Osteocyte (in vitro differentiated cells): ENCODE measurements around the gene IGSF3. TPM values are rescaled to one million over a fixed set of nuclear protein-coding genes. Genes with fewer than 3 reads are reported as not detected.

ENCODE experiments used
- DNase-seq: peaks from one replicate; pipeline ENCODE4 v3.0.0; 2021; ENCODE audit warnings: mixed read lengths; ENCODE audit not compliant: unreplicated experiment; ENCODE audit errors: extremely low spot score
- H3K27ac Mint-ChIP-seq: one replicate; pipeline ENCODE4 v1.8.0; 2021; ENCODE audit warnings: mild to moderate bottlenecking, mixed read lengths; ENCODE audit not compliant: unreplicated experiment
- H3K27me3 Mint-ChIP-seq: one replicate; pipeline ENCODE4 v1.8.0; 2021; ENCODE audit warnings: mixed read lengths; ENCODE audit not compliant: unreplicated experiment
- H3K36me3 Mint-ChIP-seq: one replicate; pipeline ENCODE4 v1.8.0; 2021; ENCODE audit warnings: mixed read lengths; ENCODE audit not compliant: unreplicated experiment
- H3K4me1 Mint-ChIP-seq: one replicate; pipeline ENCODE4 v1.8.0; 2021; ENCODE audit warnings: mixed read lengths; ENCODE audit not compliant: unreplicated experiment
- H3K4me3 Mint-ChIP-seq: one replicate; pipeline ENCODE4 v1.8.0; 2021; ENCODE audit warnings: mild to moderate bottlenecking, moderate library complexity, mixed read lengths; ENCODE audit not compliant: unreplicated experiment
- H3K9me3 Mint-ChIP-seq: one replicate; pipeline ENCODE4 v1.8.0; 2021; ENCODE audit warnings: mixed read lengths; ENCODE audit not compliant: unreplicated experiment
- CTCF ChIP-seq: fragments of 200-600 bp; sonication (generic); IDR thresholded peaks from 2 replicates; pipeline ENCODE4 v1.5.0; 2021; ENCODE audit warnings: antibody characterized with exemption, mild to moderate bottlenecking, moderate library complexity
- total RNA-seq: library from RNA; stranded (reverse); gene quantifications from 2 replicates; pipeline ENCODE4 v1.2.1, GENCODE V29; 2021

The IGSF3 gene
- total RNA-seq, 1 donor from 2014 or later = 43.2 TPM

- Mint-ChIP-seq H3K27me3 (no peaks in the 10 kb centered on the region), H3K9me3 (no peaks in the 10 kb centered on the region), H3K4me1 (no peaks in the 10 kb centered on the region), H3K27ac (no peak overlapping the region), H3K4me3 (no peak overlapping the region), H3K36me3 (peaks cover 36% of the 10 kb centered on the region)
- no peak for DNase-seq
- no peak for TF ChIP-seq CTCF
Measured at GRCh38 chr1:116532671-116533428, 134.7 kb downstream of the IGSF3 start.

GRCh38 chr1:116531917-116532316 is 135.6 kb downstream of the IGSF3 start:
- Mint-ChIP-seq H3K4me3 (no peak overlapping the region), H3K27me3 (no peaks in the 10 kb centered on the region), H3K27ac (no peak overlapping the region), H3K4me1 (no peaks in the 10 kb centered on the region), H3K9me3 (peaks cover 5% of the 10 kb centered on the region), H3K36me3 (peaks cover 39% of the 10 kb centered on the region)
- no peak for DNase-seq
- TF ChIP-seq CTCF = no peak

- Mint-ChIP-seq H3K36me3 (peaks cover 26% of the 10 kb centered on the region), H3K4me3 (no peak overlapping the region), H3K27ac (no peak overlapping the region)
Measured at GRCh38 chr1:116529681-116530080, 137.9 kb downstream of the IGSF3 start.

GRCh38 chr1:116529199-116529631 is 138.3 kb downstream of the IGSF3 start:
- Mint-ChIP-seq H3K36me3 (peaks cover 25% of the 10 kb centered on the region), H3K9me3 (peaks cover 5% of the 10 kb centered on the region), H3K27me3 (no peaks in the 10 kb centered on the region), H3K4me3 (no peak overlapping the region), H3K4me1 (no peaks in the 10 kb centered on the region), H3K27ac (no peak overlapping the region)
- no peak for TF ChIP-seq CTCF
- no peak for DNase-seq

More at GRCh38 chr1:116529681-116530080, 137.9 kb downstream of the IGSF3 start:
- peaks cover 5% of the 10 kb centered on the region for H3K9me3 Mint-ChIP-seq
- TF ChIP-seq CTCF = no peak
- H3K4me1 Mint-ChIP-seq = no peaks in the 10 kb centered on the region
- no peak for DNase-seq
- H3K27me3 Mint-ChIP-seq = no peaks in the 10 kb centered on the region

- Mint-ChIP-seq H3K36me3 (peaks cover 20% of the 10 kb centered on the region), H3K27ac (no peak overlapping the region), H3K4me3 (no peak overlapping the region), H3K9me3 (peaks cover 5% of the 10 kb centered on the region), H3K4me1 (no peaks in the 10 kb centered on the region), H3K27me3 (no peaks in the 10 kb centered on the region)
- no peak for DNase-seq
- TF ChIP-seq CTCF = no peak
Measured at GRCh38 chr1:116528329-116529083, 139.0 kb downstream of the IGSF3 start.
